NOMO-1 treated with DMSO at 0.1 percent for 48 hours (cell line): Measurements from ENCODE around the gene SDR39U1.
A peak's percentile ranks its signal among the peaks of the same experiment; 100 is the strongest.

Experiments used
- DNase-seq: peaks from one replicate; lab custom pipeline; 2025; ENCODE audit not compliant: unreplicated experiment; lab: John Stamatoyannopoulos, UW

The SDR39U1 gene

DNA sequence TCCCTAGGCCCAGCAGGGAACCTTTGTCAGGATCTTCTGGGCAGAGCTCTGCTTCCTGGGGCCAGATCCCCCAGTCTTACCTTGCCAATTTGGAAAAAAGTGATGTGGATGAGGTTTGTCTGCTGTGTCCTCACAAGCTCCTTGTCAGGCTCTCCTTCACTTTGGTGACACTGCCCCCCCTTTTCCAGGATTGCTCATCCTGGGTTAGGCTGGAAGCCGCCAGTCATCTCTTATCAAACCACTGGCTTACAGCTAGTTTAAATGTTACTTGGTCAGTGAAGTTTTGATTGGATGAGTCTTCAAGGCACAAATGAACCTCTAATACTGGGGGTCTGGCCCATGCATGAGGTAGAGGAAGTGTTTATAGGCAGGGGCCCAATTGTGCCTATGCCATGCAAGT lies 28.5 kb downstream of the SDR39U1 start:
- no peak for DNase-seq

DNA sequence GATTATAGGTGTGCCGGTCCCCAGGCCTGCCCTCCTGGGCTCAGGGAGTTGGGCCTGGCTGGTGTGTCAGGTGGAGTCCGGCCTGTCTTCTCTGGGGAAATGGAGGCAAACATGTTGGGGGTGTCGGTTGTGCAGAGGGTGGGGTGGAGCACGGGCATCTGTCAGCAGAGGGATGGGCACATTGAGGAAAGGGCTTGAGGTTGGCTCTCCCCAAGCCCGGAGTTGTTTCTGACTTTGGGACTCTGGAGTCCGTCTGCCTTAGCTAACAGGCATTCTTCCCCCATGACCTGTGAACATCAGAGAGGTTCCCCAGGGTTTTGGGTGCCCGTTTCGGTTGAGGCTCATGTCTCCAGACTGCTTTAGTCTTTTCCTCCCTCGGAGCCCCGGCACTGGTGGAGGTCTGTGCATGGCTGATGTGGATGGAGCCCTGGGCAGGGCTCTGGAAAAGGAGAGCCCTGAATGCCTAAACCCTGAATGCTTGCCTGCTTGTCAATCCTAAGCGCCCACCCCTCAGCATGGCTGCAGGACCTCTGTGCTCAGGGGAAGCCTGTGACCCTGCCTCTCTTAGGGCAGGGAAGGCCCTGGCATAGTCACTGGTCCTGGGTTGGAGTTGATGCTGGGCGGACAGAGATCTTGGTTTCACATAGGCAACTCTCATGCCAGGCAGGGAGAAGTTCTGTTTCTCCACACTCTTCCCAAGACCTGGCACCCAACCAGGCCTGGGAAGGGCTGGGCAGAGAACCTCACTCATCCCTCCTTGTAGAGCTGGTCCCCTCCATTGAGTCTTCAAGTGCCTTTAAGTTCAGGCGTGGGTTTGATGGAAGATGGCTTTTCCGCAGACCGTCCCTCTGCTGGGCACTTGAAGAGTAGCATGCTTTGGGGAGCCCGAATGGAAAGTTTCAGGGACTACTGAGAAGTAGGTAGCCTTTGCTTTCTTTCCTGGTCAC lies 30.9 kb downstream of the SDR39U1 start:
- DNase-seq: peak; percentile 42

GRCh38 chr14:24409956-24410355 lies 32.6 kb downstream of the SDR39U1 start:
- DNase-seq: no peak

DNA sequence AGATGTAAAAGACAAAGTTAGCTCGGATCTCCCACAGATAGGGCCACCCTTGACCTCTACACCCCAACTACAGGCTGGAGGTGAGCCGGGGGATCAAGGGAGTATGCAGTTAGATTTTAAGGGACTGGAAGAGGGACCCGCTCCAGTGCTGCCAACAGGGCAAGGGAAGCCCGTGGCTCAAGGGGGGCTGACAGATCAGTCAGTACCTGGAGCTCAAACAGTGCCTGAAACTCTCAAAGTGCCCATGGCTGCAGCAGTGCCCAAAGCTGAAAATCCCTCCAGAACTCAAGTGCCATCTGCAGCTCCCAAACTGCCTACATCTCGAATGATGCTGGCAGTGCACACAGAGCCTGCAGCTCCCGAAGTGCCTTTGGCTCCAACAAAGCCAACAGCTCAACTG lies 33.4 kb downstream of the SDR39U1 start:
- no peak for DNase-seq

DNA sequence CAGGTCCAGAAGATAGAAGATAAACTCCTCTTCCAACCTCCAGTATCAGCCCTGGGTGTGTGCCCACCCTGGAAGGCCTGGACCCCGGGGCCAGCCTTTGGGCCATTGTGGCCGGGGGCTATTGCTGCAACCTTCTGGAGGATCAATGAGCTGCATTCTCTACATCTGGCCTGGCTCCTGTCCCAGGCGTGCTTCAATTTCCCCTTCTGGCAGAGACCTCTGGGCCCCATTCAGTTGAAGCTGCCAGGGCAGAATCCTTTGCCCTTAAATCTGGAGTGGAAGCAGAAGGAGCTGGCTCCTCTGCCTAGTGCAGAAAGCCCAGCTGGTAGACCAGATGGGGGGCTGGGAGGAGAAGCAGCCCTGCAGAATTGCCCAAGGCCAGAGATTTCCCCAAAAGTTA lies 33.8 kb downstream of the SDR39U1 start:
- DNase-seq: no peak

- no peak for DNase-seq
Observed at GRCh38 chr14:24407608-24408325, 34.8 kb downstream of the SDR39U1 start.

GRCh38 chr14:24406416-24406815 lies 36.2 kb downstream of the SDR39U1 start:
- DNase-seq: no peak

DNA sequence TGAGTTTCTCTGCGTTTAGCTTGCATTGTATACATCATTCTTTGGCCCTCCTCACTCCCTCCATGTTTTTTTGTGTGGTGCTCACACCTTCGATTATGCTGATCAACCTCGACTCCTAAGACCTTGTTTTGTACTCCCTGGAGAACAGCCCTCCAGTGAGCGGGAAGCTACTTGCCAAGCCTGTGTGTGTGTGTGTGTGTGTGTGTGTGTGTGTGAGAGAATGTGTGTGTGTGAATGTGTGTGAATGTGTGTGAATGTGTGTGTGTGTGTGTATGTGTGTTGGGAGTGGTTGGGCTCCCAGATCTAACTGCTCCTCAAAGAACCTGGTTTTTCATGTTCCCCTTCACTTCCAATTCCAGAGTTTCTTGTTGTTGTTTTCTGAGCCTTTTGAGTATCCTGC lies 37.8 kb downstream of the SDR39U1 start:
- no peak for DNase-seq

DNA sequence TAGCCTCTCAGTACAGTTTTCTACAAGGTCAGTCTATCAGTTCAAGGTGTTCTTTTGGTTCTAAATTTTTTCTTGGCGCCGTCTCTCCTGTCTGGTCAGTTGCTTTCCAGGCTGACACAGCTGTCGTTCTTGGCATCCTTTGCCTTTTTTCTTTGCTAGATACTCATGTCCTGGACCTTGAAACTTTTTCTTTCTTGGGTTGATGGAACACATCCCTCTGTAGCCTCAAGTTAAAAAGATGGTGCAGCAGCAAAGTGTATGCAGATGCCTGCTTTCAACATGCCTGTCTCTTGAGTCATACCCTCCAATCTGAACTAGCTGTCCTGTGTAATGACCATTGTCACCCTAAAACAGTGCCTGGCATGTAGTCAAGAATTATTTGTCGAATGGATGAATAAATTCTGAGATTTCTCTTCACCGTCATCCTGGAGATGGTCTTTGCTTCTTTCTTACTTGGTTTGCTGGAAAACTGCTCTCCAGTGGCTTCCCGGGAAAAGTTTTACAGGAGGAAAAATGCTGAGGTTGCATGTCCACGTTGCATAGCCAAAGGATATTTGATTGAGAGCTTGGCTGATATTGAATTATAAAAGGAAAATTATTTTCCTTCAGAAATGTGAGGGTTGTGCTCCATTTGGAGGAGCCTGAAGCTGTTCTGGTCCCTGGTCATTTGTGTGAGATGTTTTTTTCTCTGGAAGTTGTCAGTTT lies 39.1 kb downstream of the SDR39U1 start:
- DNase-seq: no peak

DNA sequence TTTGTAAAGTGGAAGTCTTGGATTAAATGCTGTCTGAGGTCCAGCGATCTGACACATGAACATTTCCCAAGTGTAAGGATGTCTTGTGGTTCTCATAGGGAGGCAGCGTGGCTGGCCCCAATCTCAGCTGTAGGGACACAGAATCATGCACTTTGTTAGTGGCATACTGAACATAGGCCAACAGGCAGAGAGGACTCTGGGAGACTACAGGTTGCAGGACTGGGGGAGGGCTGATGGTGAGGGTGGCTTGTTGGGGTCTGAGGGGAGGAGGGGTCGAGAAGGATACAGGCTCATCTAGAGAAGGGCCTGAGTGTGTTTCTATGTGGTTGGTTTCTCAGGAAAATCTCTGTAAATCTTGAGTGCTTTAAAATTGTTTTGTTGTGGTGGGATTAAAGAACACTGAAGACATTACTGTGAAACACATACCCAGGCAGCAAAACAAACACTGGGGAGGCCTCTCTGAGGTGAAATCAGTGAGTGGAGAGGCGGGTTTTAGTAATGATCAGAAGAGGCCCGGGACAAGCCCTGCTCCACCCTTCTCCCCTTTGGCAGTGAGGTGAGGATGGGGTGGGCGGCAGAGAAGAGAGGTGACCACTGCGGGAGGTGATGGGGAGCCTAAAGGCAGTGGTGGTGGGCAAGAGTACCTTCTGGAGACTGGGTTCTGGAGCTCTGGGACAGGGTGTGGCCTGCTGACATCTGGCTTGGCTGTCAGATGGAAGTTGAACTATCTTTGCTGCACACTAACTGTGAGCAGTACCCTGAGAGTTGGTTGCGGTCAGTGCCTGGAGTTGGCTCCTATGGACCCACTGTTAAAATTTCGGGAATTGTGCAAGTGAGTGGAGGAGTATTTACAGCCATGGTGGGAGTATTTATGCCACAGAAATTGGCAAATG lies 40.5 kb downstream of the SDR39U1 start:
- DNase-seq: no peak

DNA sequence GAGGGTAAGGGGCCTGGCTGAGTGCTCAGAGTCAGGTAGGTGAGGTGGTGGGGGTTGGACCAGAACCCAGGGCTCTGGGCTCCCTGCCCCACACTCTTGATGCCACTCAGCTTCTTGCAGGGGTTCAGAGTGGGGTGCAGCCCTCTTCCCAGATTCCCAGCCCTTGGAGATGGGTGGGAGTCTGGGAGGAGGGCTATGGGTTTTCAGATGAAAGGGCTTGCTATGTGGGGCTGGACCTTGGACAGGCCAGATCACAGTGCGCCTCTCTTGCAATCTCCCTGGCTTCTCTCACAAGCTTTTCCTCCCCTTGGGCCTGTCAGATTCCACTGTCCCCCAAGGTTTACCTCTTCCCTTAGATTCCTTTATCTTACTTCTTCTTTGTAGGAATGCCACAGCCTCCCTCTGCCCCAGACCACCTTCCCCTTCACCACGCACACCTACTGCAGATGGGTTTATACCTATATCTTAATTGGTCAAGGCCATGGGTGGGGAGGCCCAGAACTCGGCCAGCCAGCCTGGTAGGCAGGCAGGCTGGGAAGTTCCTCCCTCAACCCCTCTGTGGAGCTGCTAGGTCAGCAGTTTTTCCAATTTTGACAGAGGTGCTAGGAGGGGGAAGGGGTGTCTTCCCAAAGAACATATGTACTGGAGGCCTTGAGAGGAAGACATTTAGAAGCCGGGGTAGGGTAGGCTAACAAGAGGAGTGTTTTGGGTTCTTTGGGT lies 42.4 kb downstream of the SDR39U1 start:
- no peak for DNase-seq

DNA sequence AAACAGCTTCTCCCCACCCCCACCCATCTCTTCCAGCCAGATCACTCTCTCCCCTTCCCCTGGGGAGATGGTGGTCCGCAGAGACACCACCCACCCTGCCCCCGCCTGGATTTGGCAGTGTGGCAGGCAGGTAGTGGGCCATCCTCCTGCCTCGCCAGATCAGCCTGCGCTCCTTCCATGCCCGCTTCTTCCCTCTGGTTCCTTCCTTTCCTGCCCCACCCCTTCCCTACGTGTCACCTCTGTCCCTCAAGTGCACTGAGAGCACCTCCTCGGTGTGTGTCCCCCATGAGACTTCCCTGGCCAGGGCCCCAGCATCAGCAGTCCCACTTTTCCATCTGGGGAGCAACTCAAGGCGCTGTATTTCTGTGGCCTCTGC lies 43.1 kb downstream of the SDR39U1 start:
- no peak for DNase-seq

- no peak for DNase-seq
Observed at GRCh38 chr14:24398653-24399446, 43.7 kb downstream of the SDR39U1 start, which contains the start of gene NYNRIN. NYNRIN (plus strand) TSS chr14:24399003; CDS start chr14:24399247, 244 bp downstream.

GRCh38 chr14:24398293-24398652 lies 44.3 kb downstream of the SDR39U1 start:
- DNase-seq: no peak

DNA sequence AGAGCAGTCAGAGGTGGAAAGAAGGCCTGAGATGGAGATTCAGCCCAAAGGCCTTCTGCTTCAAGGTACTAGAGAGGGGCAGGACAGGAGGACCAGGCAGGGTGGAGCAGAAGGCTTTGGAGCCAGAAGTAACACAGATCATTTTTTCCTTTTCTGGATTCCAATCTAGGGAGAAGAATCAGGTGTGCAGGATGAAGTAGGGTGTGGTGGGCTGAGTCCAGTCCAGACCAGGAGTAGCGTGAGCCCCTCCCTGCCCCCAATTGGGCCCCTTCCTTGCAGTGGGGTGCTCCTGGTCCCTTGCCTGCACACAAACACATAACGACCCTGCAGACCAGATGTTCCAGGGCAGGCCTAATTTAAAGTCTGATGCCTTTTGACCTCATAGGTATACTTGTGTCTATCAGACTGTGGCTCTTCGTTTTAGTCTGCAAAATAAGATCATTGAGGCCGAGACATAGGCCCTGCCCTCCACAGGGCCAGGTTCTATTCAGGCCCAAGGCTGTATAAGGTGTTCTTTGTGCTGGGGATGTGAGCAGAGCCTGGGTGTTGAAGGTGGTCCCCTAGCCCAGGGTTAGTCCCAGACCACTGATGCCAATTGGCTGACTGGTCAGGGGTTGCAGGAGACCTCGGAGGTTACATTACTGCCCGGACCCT lies 44.8 kb downstream of the SDR39U1 start:
- DNase-seq: no peak

- DNase-seq: peak; percentile 45
Observed at GRCh38 chr14:24395609-24396582, 46.7 kb downstream of the SDR39U1 start.

GRCh38 chr14:24394275-24394674 lies 48.3 kb downstream of the SDR39U1 start:
- DNase-seq: no peak
